Measurements from ENCODE around the gene ATP13A5.

Gene ATP13A5

GRCh38 chr3:193387596-193387995, 9.0 kb upstream of the ATP13A5 start:
- TF ChIP-seq CTCF (IDR thresholded peaks at IDR 0.05; ENCODE audit: low read depth, low read length), result no peak
- TF ChIP-seq MYC (IDR thresholded peaks at IDR 0.05; ENCODE audit: low read depth, low read length), result no peak
- TF ChIP-seq POLR2A (IDR thresholded peaks at IDR 0.05; ENCODE audit: extremely low read depth, insufficient read length), result no peak
- TF ChIP-seq MAX (IDR thresholded peaks at IDR 0.05; ENCODE audit: low read depth, low read length), result no peak
- no peak for DNase-seq (ENCODE audit: low read depth)
- H3K4me3 ChIP-seq (ENCODE audit: low read depth, low read length), result no peak overlapping the region

DNA sequence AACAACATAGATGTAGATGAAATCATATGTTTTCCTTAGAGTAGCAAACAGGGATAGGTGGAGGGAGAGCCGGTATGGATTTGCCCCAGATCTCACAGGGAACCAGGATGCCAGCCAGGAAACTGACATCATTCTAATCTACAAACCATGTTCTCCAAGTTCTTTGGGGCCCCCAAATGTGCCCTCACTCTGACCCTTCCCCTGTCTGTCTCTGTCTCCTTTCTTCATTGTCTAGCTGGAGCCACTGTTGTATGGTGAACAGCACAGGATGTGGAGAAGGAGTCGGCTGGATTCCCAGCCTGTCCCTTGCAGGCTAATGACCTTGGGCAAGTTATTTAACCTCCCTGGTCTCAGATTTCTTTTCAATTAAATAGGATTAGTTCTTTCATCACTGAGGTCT, 962 bp downstream of the ATP13A5 start:
- no peak overlapping the region for H3K4me3 ChIP-seq (ENCODE audit: low read depth, low read length)
- no peak for DNase-seq (ENCODE audit: low read depth)
- TF ChIP-seq MAX (IDR thresholded peaks at IDR 0.05; ENCODE audit: low read depth, low read length) (no peak), CTCF (IDR thresholded peaks at IDR 0.05; ENCODE audit: low read depth, low read length) (no peak), MYC (IDR thresholded peaks at IDR 0.05; ENCODE audit: low read depth, low read length) (no peak), POLR2A (IDR thresholded peaks at IDR 0.05; ENCODE audit: extremely low read depth, insufficient read length) (no peak)

DNA sequence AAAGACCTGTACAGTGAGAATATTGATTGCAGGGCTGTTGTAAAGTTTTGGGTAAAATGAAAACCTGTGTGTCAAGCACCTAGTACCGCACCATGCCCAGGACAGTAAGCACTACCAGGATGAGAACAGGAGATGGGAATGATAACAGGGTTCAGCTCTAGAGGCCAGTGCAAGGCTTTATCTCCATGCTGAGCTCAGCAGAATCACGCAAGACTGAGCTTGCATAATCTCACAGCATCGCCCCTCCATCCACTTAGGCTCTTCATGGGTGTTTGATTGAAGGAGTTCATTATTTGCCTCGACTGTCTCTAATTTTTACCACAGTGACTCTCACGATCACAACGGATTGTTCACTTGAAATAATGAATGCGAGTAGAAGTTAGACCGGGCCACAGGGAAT, 2.9 kb downstream of the ATP13A5 start:
- no peak overlapping the region for H3K4me3 ChIP-seq (ENCODE audit: low read depth, low read length)
- no peak for TF ChIP-seq MAX (IDR thresholded peaks at IDR 0.05; ENCODE audit: low read depth, low read length)
- no peak for TF ChIP-seq CTCF (IDR thresholded peaks at IDR 0.05; ENCODE audit: low read depth, low read length)
- TF ChIP-seq POLR2A (IDR thresholded peaks at IDR 0.05; ENCODE audit: extremely low read depth, insufficient read length), result no peak
- TF ChIP-seq MYC (IDR thresholded peaks at IDR 0.05; ENCODE audit: low read depth, low read length), result no peak
- DNase-seq (ENCODE audit: low read depth), result no peak

- TF ChIP-seq MAX (IDR thresholded peaks at IDR 0.05; ENCODE audit: low read depth, low read length) (no peak), CTCF (IDR thresholded peaks at IDR 0.05; ENCODE audit: low read depth, low read length) (no peak), MYC (IDR thresholded peaks at IDR 0.05; ENCODE audit: low read depth, low read length) (no peak), POLR2A (IDR thresholded peaks at IDR 0.05; ENCODE audit: extremely low read depth, insufficient read length) (no peak)
- DNase-seq (ENCODE audit: low read depth), result no peak
- no peak overlapping the region for H3K4me3 ChIP-seq (ENCODE audit: low read depth, low read length)
Measured at GRCh38 chr3:193372783-193373182, 5.8 kb downstream of the ATP13A5 start.

GRCh38 chr3:193367868-193368267, 10.7 kb downstream of the ATP13A5 start:
- no peak for DNase-seq (ENCODE audit: low read depth)
- no peak overlapping the region for H3K4me3 ChIP-seq (ENCODE audit: low read depth, low read length)
- TF ChIP-seq POLR2A (IDR thresholded peaks at IDR 0.05; ENCODE audit: extremely low read depth, insufficient read length), result no peak
- TF ChIP-seq MAX (IDR thresholded peaks at IDR 0.05; ENCODE audit: low read depth, low read length), result no peak
- TF ChIP-seq MYC (IDR thresholded peaks at IDR 0.05; ENCODE audit: low read depth, low read length), result no peak
- no peak for TF ChIP-seq CTCF (IDR thresholded peaks at IDR 0.05; ENCODE audit: low read depth, low read length)

DNA sequence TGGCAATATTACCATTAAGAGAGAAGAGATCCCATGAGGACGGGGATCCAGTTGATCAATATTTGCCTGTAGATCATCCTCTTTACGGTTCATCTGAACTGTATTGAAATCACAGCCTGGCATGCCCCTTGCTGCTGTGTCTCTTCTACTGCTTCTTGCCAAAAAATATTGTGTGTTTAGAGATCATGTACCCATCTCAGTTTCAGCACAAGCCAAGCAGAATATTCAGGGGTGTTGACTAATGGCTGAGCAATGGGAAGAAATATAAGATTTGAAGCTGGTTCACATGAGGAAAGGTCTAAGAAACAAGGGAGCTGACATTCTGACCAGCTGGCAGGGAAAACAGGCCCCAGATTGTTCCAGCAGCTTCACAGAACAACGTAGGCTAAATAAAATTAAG, 21.3 kb downstream of the ATP13A5 start:
- no peak for TF ChIP-seq CTCF (IDR thresholded peaks at IDR 0.05; ENCODE audit: low read depth, low read length)
- TF ChIP-seq MAX (IDR thresholded peaks at IDR 0.05; ENCODE audit: low read depth, low read length), result no peak
- no peak for TF ChIP-seq POLR2A (IDR thresholded peaks at IDR 0.05; ENCODE audit: extremely low read depth, insufficient read length)
- TF ChIP-seq MYC (IDR thresholded peaks at IDR 0.05; ENCODE audit: low read depth, low read length), result no peak
- DNase-seq (ENCODE audit: low read depth), result no peak
- no peak overlapping the region for H3K4me3 ChIP-seq (ENCODE audit: low read depth, low read length)
